ENCODE results near the gene PSD2.

DNA sequence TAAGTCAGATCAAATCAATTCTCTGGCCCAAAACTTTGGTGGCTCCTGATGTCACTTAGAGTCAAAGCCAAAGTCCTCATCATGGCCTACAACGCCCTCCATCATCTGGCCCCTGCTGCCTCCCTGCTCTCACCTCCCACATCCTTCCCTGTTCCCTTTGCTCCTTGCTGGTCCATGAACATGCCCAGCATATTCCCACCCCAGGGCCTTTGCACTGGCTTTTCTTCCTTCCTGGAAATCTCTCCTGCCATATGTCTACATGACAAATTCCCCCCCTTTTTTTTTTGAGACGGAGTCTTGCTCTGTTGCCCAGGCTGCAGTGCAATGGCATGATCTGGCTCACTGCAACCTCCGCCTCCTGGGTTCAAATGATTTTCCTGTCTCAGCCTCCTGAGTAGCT lies 11.1 kb upstream of the PSD2 start:
- TF ChIP-seq POLR2AphosphoS5 (IDR thresholded peaks at IDR 0.05; ENCODE audit: low read depth, low read length): no peak
- TF ChIP-seq JUND (IDR thresholded peaks at IDR 0.05): no peak
- no peak for TF ChIP-seq CTCF (IDR thresholded peaks at IDR 0.05 in 2 of 3, conservative IDR thresholded peaks at IDR 0.05 in 1 of 3; ENCODE audit: borderline replicate concordance in 1 of 3, insufficient read depth in 1 of 3, low read depth in 2 of 3, low read length in 2 of 3)
- no peak for TF ChIP-seq POLR2A (IDR thresholded peaks at IDR 0.05; ENCODE audit: borderline replicate concordance, extremely low read depth, insufficient read depth, insufficient read length)
- TF ChIP-seq REST (IDR thresholded peaks at IDR 0.05; ENCODE audit: low read depth): no peak
- no peak for TF ChIP-seq FOSL1 (IDR thresholded peaks at IDR 0.05; ENCODE audit: low read depth)
- TF ChIP-seq, protein P1, sequence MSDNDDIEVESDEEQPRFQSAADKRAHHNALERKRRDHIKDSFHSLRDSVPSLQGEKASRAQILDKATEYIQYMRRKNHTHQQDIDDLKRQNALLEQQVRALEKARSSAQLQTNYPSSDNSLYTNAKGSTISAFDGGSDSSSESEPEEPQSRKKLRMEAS (IDR thresholded peaks at IDR 0.05): no peak
- TF ChIP-seq, protein P2, sequence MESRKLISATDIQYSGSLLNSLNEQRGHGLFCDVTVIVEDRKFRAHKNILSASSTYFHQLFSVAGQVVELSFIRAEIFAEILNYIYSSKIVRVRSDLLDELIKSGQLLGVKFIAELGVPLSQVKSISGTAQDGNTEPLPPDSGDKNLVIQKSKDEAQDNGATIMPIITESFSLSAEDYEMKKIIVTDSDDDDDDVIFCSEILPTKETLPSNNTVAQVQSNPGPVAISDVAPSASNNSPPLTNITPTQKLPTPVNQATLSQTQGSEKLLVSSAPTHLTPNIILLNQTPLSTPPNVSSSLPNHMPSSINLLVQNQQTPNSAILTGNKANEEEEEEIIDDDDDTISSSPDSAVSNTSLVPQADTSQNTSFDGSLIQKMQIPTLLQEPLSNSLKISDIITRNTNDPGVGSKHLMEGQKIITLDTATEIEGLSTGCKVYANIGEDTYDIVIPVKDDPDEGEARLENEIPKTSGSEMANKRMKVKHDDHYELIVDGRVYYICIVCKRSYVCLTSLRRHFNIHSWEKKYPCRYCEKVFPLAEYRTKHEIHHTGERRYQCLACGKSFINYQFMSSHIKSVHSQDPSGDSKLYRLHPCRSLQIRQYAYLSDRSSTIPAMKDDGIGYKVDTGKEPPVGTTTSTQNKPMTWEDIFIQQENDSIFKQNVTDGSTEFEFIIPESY (IDR thresholded peaks at IDR 0.05; ENCODE audit: extremely low read depth, insufficient replicate concordance, low read length): no peak
- no peak for TF ChIP-seq SP1 (IDR thresholded peaks at IDR 0.05; ENCODE audit: low read depth)
- TF ChIP-seq ZFX (IDR thresholded peaks at IDR 0.05): no peak
- no peak for TF ChIP-seq EZH2phosphoT487 (IDR thresholded peaks at IDR 0.05; ENCODE audit: borderline replicate concordance)
- no peak for TF ChIP-seq EZH2 (IDR thresholded peaks at IDR 0.05)
- no peak for TF ChIP-seq RAD21 (IDR thresholded peaks at IDR 0.05; ENCODE audit: low read depth)
- no peak for TF ChIP-seq CEBPB (IDR thresholded peaks at IDR 0.05; ENCODE audit: low read depth)
